GM12874 (cell line): Measurements from ENCODE around the gene BTG1.

Experiments used
- CTCF ChIP-seq: IDR thresholded peaks from 2 replicates; pipeline ENCODE4 v1.5.1; 2011; ENCODE audit warnings: low read depth, mild to moderate bottlenecking, control low read depth, low read length, moderate library complexity; ENCODE audit not compliant: insufficient read depth

The BTG1 gene

DNA sequence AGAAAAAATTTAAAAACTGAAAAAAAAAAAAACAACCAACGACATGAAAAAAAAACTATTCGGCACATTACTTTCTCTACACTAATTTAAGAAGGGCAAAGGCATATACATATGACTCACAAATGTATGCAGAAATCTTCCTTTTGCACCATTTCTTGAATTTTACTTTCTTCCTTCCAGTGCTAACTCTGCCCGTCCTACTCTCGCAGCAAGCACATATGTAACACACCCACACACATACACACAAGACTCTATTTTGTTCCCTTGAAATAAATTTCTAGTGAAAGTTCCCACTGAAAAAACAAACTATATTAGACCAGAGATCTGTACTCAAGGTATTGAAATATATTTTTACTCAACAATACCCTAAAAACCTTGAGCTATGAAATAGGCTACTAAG lies 14.6 kb downstream of the BTG1 start:
- TF ChIP-seq CTCF = no peak

DNA sequence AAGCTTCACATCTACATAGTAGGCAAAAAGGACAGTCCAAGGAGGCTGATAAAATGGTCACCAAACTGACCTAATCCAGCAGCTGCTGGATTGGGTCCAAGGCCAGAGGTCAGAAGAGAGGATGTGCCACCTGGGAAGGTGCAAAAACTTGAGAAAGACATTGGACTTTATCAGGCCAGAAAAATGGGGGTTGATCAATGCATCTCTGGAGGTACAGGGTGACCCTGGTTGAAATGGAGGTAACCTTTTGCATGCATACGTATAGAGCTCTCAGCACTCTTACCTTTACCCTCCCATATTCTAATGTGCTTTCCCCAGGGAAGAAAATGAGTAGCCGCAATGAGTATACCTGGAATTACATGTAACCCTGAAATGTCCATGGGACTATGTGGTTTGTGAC lies 16.0 kb downstream of the BTG1 start:
- no peak for TF ChIP-seq CTCF

GRCh38 chr12:92128612-92129011 lies 17.0 kb downstream of the BTG1 start:
- TF ChIP-seq CTCF = no peak

DNA sequence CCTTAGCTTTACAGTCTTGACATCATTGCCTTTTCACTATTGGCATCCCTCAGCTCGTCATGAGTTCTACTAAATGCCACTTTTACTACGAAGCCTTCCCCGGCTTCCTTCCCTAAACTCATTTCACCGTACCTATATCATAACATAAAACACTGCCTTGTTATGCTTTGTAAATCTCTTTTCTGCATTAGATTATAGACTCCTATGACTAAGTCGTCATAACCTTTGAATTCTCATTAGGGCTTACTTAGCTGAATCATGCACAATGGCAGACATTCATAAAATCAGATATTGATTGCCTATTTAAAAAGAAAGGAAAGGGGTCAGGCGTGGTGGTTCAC lies 21.0 kb downstream of the BTG1 start:
- TF ChIP-seq CTCF = no peak

DNA sequence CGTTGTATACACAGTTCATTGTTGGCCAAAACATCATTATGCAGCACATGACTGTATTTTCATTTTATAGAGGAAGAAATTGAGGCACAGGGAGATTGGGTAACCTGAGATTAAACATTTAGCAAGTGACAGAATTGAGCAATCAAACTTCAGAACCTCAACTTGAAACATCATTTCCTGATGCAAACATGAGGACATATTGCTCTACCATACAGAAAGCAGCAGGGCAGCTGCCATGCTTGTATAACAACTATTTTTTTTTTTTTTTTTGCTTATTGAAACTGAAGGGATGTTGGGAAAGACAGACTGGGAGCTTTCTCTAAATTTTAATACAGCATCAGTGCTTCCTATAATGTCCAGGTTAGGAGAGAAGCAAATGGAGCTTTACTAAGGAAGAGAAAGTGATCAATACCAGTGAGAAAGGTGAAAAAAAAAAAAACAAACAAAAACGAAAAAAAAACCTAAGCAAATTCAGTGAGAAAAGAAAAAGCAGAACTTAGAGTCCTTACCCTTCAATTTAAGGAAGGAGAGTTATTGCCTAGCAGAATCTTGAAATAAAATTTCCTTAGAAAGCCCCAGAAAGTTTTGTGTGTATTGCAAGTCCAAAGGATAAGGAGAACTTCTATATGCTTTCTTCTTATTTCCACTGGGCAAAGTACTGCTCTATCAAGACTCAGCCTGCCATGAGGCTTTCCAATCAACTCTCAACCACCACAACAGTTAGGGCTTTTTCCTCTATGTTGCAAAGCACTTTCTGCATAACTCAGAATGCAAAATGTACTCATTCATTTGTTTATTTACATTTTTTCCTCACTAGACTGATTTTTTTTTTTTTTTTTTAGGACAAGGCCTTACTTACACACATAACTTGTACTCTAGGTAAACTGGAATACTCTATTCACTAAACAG lies 21.6 kb downstream of the BTG1 start:
- TF ChIP-seq CTCF = no peak

DNA sequence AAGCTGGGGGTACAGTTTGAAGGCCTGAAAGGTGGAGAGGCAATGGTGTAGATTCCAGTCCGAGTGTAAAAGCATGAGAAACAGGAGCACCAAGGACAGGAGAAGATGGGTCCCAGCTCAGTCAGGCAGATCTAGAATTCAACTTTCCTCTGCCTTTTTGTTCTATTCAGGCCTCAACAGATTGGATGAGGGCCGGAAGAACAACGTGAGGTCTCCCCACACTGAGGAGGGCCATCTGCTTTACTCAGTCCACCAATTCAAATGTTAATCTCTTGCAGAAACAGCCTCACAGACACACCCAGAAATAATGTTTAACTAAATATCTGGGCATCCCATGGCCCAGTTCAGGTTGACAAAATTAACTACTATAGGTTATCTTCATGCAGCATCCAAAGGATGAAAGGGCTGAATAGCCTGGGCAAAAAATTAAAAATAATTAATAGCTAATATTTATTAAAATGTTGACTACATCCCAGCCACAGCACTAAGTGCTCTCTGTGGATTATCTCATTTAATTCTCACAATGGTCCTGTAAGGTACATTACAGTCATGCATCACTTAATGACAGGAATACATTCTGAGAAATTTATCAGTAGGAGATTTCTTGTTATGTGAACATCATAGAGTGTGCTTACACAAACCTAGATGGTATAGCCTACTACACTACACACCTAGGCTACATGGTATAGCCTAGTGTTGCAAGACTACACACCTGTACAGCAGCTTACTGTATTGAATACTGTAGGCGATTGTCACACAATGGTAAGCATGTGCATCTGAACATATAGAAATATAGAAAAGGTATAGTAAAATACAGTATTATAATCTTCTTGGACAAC lies 22.5 kb downstream of the BTG1 start:
- TF ChIP-seq CTCF = no peak

- no peak for TF ChIP-seq CTCF
Observed at GRCh38 chr12:92121826-92122225, 23.8 kb downstream of the BTG1 start.
